Trophoblast cell (in vitro differentiated cells and primary cell): ENCODE results near the gene CEP72.

Experiments
- DNase-seq, 2 donors: peaks; one replicate each; pipeline ENCODE4 v3.0.0-alpha.2; 2016
- H2AFZ ChIP-seq: 2 replicates; pipeline ENCODE4 v1.6.1; 2013; ENCODE audit warnings: low read length, moderate library complexity, mild to moderate bottlenecking; ENCODE audit not compliant: insufficient read depth, poor library complexity
- H2AK5ac ChIP-seq: 2 replicates; pipeline ENCODE4 v1.6.1; 2013; ENCODE audit warnings: mild to moderate bottlenecking, low read length
- H2BK120ac ChIP-seq: 2 replicates; pipeline ENCODE4 v1.6.1; 2013; ENCODE audit warnings: low read length, mild to moderate bottlenecking, moderate library complexity; ENCODE audit not compliant: insufficient read depth, poor library complexity
- H2BK12ac ChIP-seq: 2 replicates; pipeline ENCODE4 v1.6.1; 2013; ENCODE audit warnings: mild to moderate bottlenecking, low read length, moderate library complexity
- H2BK5ac ChIP-seq: 2 replicates; pipeline ENCODE4 v1.6.1; 2013; ENCODE audit warnings: low read length, low read depth, moderate library complexity, mild to moderate bottlenecking; ENCODE audit not compliant: poor library complexity
- H3K14ac ChIP-seq: 2 replicates; pipeline ENCODE4 v1.6.1; 2013; ENCODE audit warnings: mild to moderate bottlenecking, low read length
- H3K18ac ChIP-seq: 2 replicates; pipeline ENCODE4 v1.6.1; 2013; ENCODE audit warnings: mild to moderate bottlenecking, low read length
- H3K23ac ChIP-seq: 2 replicates; pipeline ENCODE4 v1.6.1; 2013; ENCODE audit warnings: low read length
- H3K27ac ChIP-seq: 2 replicates; pipeline ENCODE4 v1.5.1; 2013; ENCODE audit warnings: low read depth, mild to moderate bottlenecking, inconsistent platforms, low read length, moderate library complexity
- H3K27me3 ChIP-seq: 2 replicates; pipeline ENCODE4 v1.6.1; 2013; ENCODE audit warnings: inconsistent platforms, mild to moderate bottlenecking, low read length, moderate library complexity; ENCODE audit not compliant: insufficient read depth
- H3K36me3 ChIP-seq, 2 experiments: 1 replicate in 1 of 2; 2 replicates in 1 of 2; pipeline ENCODE4 v1.6.1; 2013; ENCODE audit warnings: low read length in 2 of 2, mild to moderate bottlenecking in 2 of 2, moderate library complexity in 1 of 2; ENCODE audit not compliant: insufficient read depth in 2 of 2, control insufficient read depth in 1 of 2
- H3K4ac ChIP-seq: 2 replicates; pipeline ENCODE4 v1.6.1; 2013; ENCODE audit warnings: low read depth, mild to moderate bottlenecking, low read length, moderate library complexity
- H3K4me1 ChIP-seq, 2 experiments: 1 replicate in 1 of 2; 2 replicates in 1 of 2; pipeline ENCODE4 v1.6.1; 2013; ENCODE audit warnings: low read length in 2 of 2, mild to moderate bottlenecking in 2 of 2, moderate library complexity in 1 of 2; ENCODE audit not compliant: insufficient read depth in 2 of 2, control insufficient read depth in 1 of 2
- H3K4me2 ChIP-seq: 2 replicates; pipeline ENCODE4 v1.6.1; 2013; ENCODE audit warnings: inconsistent platforms, mild to moderate bottlenecking, low read length, moderate library complexity
- H3K4me3 ChIP-seq: 2 replicates; pipeline ENCODE4 v1.5.1; 2013; ENCODE audit warnings: mild to moderate bottlenecking, low read depth, low read length, inconsistent platforms
- H3K79me1 ChIP-seq: one replicate; pipeline ENCODE4 v1.6.1; 2013; ENCODE audit warnings: low read length
- H3K79me2 ChIP-seq: 2 replicates; pipeline ENCODE4 v1.6.1; 2013; ENCODE audit warnings: low read length, mild to moderate bottlenecking; ENCODE audit not compliant: control insufficient read depth, insufficient read depth, poor library complexity
- H3K9ac ChIP-seq: 2 replicates; pipeline ENCODE4 v1.6.1; 2013; ENCODE audit warnings: mild to moderate bottlenecking, low read length
- H3K9me3 ChIP-seq: 2 replicates; pipeline ENCODE4 v1.6.1; 2013; ENCODE audit warnings: low read depth, mild to moderate bottlenecking, control low read depth, inconsistent platforms, low read length; ENCODE audit not compliant: insufficient read depth
- H4K12ac ChIP-seq: 2 replicates; pipeline ENCODE4 v1.6.1; 2013; ENCODE audit warnings: low read depth, mild to moderate bottlenecking, low read length, moderate library complexity
- H4K8ac ChIP-seq: 2 replicates; pipeline ENCODE4 v1.6.1; 2013; ENCODE audit warnings: low read depth, mild to moderate bottlenecking, low read length, moderate library complexity
- H4K91ac ChIP-seq: one replicate; pipeline ENCODE4 v1.6.1; 2013; ENCODE audit warnings: low read depth, mild to moderate bottlenecking, low read length, moderate library complexity
- WGBS: extraction: QIAGEN DNeasy Blood & Tissue Kit; methylation state at CpG from one replicate; pipeline ENCODE4 v1.1.7; 2013; ENCODE audit warnings: missing lambda C conversion rate; ENCODE audit not compliant: insufficient read length, insufficient coverage; ENCODE audit errors: extremely low coverage; 5-methylcytosine and 5-hydroxymethylcytosine counted together

The CEP72 gene

GRCh38 chr5:622359-622758, 10.2 kb downstream of the CEP72 start:
- H3K9me3 ChIP-seq, result no peaks in the 10 kb centered on the region
- no peak overlapping the region for H3K4ac ChIP-seq
- H3K18ac ChIP-seq, result no peak overlapping the region
- H2AFZ ChIP-seq, result no peak overlapping the region
- no peak overlapping the region for H3K23ac ChIP-seq
- H2BK120ac ChIP-seq, result no peak overlapping the region
- no peak overlapping the region for H4K91ac ChIP-seq
- H3K79me1 ChIP-seq, result no peaks in the 10 kb centered on the region
- no peak overlapping the region for H3K14ac ChIP-seq
- no peak overlapping the region for H2BK5ac ChIP-seq
- no peaks in the 10 kb centered on the region for H3K79me2 ChIP-seq
- H3K9ac ChIP-seq, result no peak overlapping the region
- no peaks in the 10 kb centered on the region for H3K27me3 ChIP-seq
- no peak for DNase-seq
- H2BK12ac ChIP-seq, result no peak overlapping the region
- H3K27ac ChIP-seq, result no peak overlapping the region
- peaks cover 63 to 72% of the 10 kb centered on the region in 2 experiments for H3K36me3 ChIP-seq
- no peaks in the 10 kb centered on the region for H3K4me1 ChIP-seq
- no peak overlapping the region for H2AK5ac ChIP-seq
- H4K8ac ChIP-seq, result no peak overlapping the region
- no peak overlapping the region for H3K4me2 ChIP-seq
- H3K4me3 ChIP-seq, result no peak overlapping the region
- H4K12ac ChIP-seq, result no peak overlapping the region
- no CpG with 5 or more reads among the region's 9 CpGs for WGBS

DNA sequence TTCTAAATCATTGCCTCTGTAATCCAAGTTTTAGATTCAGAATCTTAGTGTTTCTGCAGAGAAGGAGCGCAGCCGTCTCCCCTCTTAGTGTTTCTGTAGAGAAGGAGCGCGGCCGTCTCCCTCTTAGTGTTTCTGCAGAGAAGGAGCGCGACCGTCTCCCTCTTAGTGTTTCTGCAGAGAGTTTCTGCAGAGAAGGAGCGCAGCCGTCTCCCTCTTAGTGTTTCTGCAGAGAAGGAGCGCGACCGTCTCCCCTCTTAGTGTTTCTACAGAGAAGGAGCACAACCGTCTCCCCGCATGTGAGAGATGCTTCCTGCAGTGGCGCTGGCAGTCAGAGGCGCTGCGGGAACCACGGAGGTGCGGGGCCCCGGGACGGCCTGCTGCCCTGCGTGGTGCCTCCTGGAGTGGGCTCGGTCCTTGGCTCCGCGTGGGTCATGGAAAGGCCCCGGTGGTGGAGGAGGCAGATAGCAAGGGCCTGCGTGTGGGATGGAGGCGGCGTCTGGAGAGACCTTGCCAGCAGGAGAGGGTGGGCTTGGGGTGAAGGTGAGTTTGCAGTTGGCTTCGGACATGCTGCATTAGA, 10.9 kb downstream of the CEP72 start:
- H4K12ac ChIP-seq, result no peak overlapping the region

GRCh38 chr5:623531-623930, 11.4 kb downstream of the CEP72 start:
- H3K4me2 ChIP-seq, result no peak overlapping the region
- H3K23ac ChIP-seq, result no peak overlapping the region
- no peak overlapping the region for H2AK5ac ChIP-seq
- no peaks in the 10 kb centered on the region for H3K9me3 ChIP-seq
- H3K4ac ChIP-seq, result no peak overlapping the region
- no peaks in the 10 kb centered on the region for H3K27me3 ChIP-seq
- no peak overlapping the region for H4K8ac ChIP-seq
- H3K4me3 ChIP-seq, result no peak overlapping the region
- no peak overlapping the region for H4K91ac ChIP-seq
- no peak overlapping the region for H3K9ac ChIP-seq
- no peak overlapping the region for H2BK12ac ChIP-seq
- no peak overlapping the region for H2BK120ac ChIP-seq
- H3K79me1 ChIP-seq, result no peaks in the 10 kb centered on the region
- no peak overlapping the region for H4K12ac ChIP-seq
- H2BK5ac ChIP-seq, result no peak overlapping the region
- H3K18ac ChIP-seq, result no peak overlapping the region
- DNase-seq, result no peak
- H2AFZ ChIP-seq, result no peak overlapping the region
- H3K79me2 ChIP-seq, result no peaks in the 10 kb centered on the region
- H3K27ac ChIP-seq, result no peak overlapping the region
- H3K14ac ChIP-seq, result no peak overlapping the region
- H3K4me1 ChIP-seq, result no peaks in the 10 kb centered on the region
- peaks cover 67 to 76% of the 10 kb centered on the region in 2 experiments for H3K36me3 ChIP-seq
- WGBS, result no CpG with 5 or more reads among the region's 13 CpGs

More for the DNA sequence above, 10.9 kb downstream of the CEP72 start:
- WGBS, result no CpG with 5 or more reads among the region's 31 CpGs
- H3K79me1 ChIP-seq, result no peaks in the 10 kb centered on the region
- no peak overlapping the region for H3K4me2 ChIP-seq
- no peak overlapping the region for H3K9ac ChIP-seq
- no peak for DNase-seq
- H2AFZ ChIP-seq, result no peak overlapping the region
- no peak overlapping the region for H2BK12ac ChIP-seq
- no peak overlapping the region for H3K14ac ChIP-seq
- no peak overlapping the region for H3K4me3 ChIP-seq
- no peaks in the 10 kb centered on the region for H3K4me1 ChIP-seq
- no peaks in the 10 kb centered on the region for H3K27me3 ChIP-seq
- H3K79me2 ChIP-seq, result no peaks in the 10 kb centered on the region
- no peak overlapping the region for H3K27ac ChIP-seq
- H3K9me3 ChIP-seq, result no peaks in the 10 kb centered on the region
- H4K91ac ChIP-seq, result no peak overlapping the region
- no peak overlapping the region for H3K23ac ChIP-seq
- H3K36me3 ChIP-seq, result peaks cover 63 to 73% of the 10 kb centered on the region in 2 experiments
- no peak overlapping the region for H2BK120ac ChIP-seq
- no peak overlapping the region for H3K4ac ChIP-seq
- no peak overlapping the region for H4K8ac ChIP-seq
- H2BK5ac ChIP-seq, result no peak overlapping the region
- no peak overlapping the region for H3K18ac ChIP-seq
- H2AK5ac ChIP-seq, result no peak overlapping the region

DNA sequence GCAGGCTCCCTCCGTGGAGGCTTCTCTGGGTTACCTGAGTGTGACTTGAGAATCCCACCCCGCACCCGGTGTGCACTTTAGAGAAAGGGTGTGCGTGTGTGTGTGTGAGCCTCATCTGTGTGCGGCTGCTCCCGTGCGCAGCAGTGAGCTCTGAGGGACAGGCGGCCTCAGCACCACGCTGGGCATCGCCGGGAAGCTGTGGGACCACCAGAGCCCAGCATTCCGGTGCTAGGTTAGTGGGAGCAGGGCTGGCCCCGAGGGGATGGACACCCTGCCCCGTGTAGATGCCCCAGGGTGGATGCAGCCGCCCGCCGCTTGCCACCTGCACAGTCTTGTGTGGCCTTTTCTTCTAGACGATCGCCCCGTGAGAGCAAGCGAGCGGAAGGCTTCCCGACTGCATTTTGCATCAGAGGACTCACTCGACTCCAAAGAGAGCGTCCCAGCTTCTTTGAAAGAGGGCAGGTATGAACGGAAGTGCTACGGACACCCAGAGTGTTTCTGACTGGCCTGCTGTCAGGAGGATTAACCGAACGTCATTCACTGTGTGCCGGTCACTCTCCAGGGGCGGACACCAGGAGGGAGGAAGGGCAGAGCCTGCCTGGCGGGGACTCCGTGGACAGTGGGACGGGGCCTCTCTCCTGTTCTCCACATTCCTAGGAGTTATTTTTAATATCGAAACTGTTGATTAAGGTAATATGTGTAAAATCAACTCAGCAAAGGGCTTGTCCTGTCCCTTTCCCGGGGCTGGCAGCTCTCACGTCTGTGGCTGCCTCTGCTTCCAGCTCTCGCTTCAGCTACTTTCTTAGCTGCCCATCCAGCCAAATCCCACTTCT, 12.2 kb downstream of the CEP72 start:
- H3K9ac ChIP-seq, result no peak overlapping the region
- no peak overlapping the region for H2BK120ac ChIP-seq
- no peaks in the 10 kb centered on the region for H3K27me3 ChIP-seq
- H3K9me3 ChIP-seq, result no peaks in the 10 kb centered on the region
- H2BK12ac ChIP-seq, result no peak overlapping the region
- H3K79me1 ChIP-seq, result no peaks in the 10 kb centered on the region
- H2BK5ac ChIP-seq, result no peak overlapping the region
- no peak overlapping the region for H3K14ac ChIP-seq
- no peaks in the 10 kb centered on the region for H3K79me2 ChIP-seq
- no peaks in the 10 kb centered on the region for H3K4me1 ChIP-seq
- H3K27ac ChIP-seq, result no peak overlapping the region
- no peak overlapping the region for H3K4me3 ChIP-seq
- no peak overlapping the region for H3K18ac ChIP-seq
- no peak for DNase-seq
- H4K8ac ChIP-seq, result no peak overlapping the region
- H4K91ac ChIP-seq, result peak overlapping the region; percentile 12
- H3K4me2 ChIP-seq, result no peak overlapping the region
- H2AFZ ChIP-seq, result no peak overlapping the region
- no CpG with 5 or more reads among the region's 38 CpGs for WGBS
- H3K4ac ChIP-seq, result no peak overlapping the region
- H2AK5ac ChIP-seq, result no peak overlapping the region
- H3K23ac ChIP-seq, result no peak overlapping the region
- H3K36me3 ChIP-seq, result peaks cover 67 to 74% of the 10 kb centered on the region in 2 experiments
- no peak overlapping the region for H4K12ac ChIP-seq
